Measurements from ENCODE around the gene DUOXA1.
"Not testable (repeated sequence)": the region's sequence is repeated elsewhere in the genome, so short reads cannot be mapped to it uniquely, and the experiment has no call there.

DUOXA1 gene

DNA sequence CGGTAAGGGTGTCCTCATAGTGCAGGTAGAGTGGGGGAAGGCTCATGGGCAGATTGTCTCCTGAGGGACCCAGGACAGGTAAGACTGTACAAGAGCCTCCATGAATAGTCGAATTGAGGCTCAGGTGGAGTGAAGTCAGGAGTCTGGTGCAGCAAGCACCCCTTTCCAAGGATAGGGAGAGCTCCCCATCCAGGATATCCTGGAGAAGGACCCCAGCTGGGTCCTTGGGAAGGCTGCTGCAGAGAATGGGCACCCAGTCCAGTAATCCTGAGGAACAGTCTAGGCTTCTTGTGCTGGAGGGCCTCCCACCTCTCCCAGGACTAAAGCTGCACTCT is 15.0 kb downstream of the DUOXA1 start:
- no peak overlapping the region for H3K27ac Mint-ChIP-seq
- DNase-seq (ENCODE audit: low spot score in 2 of 2) = no peak

GRCh38 chr15:45114076-45114750 is 15.5 kb downstream of the DUOXA1 start, which contains the start of the genes DUOX2 and DUOXA2:
Gene DUOX2, minus strand, starts transcription at chr15:45114172. Its CDS starts 761 bp downstream, at chr15:45113411.
Gene DUOXA2, plus strand, starts transcription at chr15:45114326. Its CDS starts 280 bp downstream, at chr15:45114606.
- Mint-ChIP-seq H3K4me1 (peaks cover 60% of the 10 kb centered on the region), H3K27ac (no peak within 1 kb of the TSS), H3K9me3 (no peaks in the 10 kb centered on the region), H3K4me3 (peak within 1 kb of the TSS; percentile 28), H3K36me3 (no peaks in the 10 kb centered on the region)
- ATAC-seq (no peak), DNase-seq (ENCODE audit: low spot score in 2 of 2) (no peak)

More for the DNA sequence above, 15.0 kb downstream of the DUOXA1 start:
- Mint-ChIP-seq H3K36me3 (no peaks in the 10 kb centered on the region), H3K9me3 (no peaks in the 10 kb centered on the region), H3K4me1 (peaks cover 60% of the 10 kb centered on the region), H3K4me3 (peak overlapping the region; percentile 7)
- no peak for ATAC-seq

DNA sequence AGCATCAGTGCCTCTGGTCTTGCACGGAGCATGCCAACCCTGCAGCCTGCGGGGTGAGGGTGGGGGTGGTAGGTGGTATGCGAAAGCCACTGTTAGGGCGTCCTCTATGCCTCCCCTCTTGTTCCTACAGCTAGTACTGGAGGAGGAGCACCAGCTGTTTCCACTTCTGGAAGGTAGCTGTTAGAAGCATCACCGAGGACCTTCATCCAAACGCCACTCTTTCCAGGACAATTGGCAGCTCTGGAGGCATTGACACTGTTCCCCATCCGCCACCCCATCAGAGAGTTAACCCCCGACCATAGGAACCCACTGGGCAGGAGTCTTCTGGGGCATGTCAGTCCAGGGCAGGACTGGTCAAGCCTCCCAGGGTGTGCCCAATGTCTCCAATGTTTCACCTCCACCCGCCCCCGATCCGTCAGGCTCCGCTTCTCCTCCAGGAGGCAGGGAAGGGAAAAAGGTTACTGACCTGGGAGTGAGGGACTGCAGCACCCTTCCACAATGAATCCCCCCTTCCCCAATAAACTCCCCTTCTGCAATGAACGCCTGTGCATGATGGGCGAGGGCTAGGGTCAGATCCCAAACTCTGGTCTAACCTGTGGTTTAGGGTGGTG is 16.2 kb downstream of the DUOXA1 start:
- H3K9me3 Mint-ChIP-seq = no peaks in the 10 kb centered on the region
- peak overlapping the region; percentile 7 for H3K4me3 Mint-ChIP-seq
- H3K4me1 Mint-ChIP-seq = peaks cover 60% of the 10 kb centered on the region
- ATAC-seq (no peak), DNase-seq (ENCODE audit: low spot score in 2 of 2) (no peak)
- no peaks in the 10 kb centered on the region for H3K36me3 Mint-ChIP-seq
- H3K27ac Mint-ChIP-seq = no peak overlapping the region

- DNase-seq (ENCODE audit: low spot score in 2 of 2) (no peak), ATAC-seq (no peak)
- Mint-ChIP-seq H3K27ac (no peak overlapping the region), H3K4me1 (peaks cover 53% of the 10 kb centered on the region), H3K9me3 (no peaks in the 10 kb centered on the region), H3K36me3 (no peaks in the 10 kb centered on the region), H3K4me3 (peak overlapping the region; percentile 28)
These were observed 16.9 kb downstream of the DUOXA1 start for GRCh38 chr15:45112591-45113379.

DNA sequence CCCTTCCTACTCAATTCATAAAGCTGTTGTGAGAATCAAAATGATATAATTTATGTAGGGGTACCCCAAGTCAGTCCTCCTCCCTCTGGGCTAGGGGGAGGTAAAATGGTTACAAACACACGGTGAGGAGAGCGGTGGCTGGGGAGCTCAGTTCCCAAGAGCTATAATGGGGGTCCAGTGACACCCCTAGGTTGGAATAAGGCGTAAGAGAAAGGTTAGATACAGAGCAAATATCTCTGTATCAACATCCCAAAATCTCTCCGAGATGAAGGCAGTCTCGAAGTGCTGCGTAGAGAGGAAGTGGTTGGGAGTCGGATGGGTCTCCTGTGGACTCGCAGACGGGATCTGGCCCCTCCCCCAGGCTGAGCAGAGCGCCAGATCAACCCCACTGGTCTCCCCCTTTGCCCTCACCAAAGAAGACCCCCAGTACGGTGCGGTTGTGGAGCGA is 17.5 kb downstream of the DUOXA1 start:
- Mint-ChIP-seq H3K4me1 (peaks cover 47% of the 10 kb centered on the region), H3K27ac (no peak overlapping the region), H3K36me3 (no peaks in the 10 kb centered on the region), H3K9me3 (no peaks in the 10 kb centered on the region), H3K4me3 (peak overlapping the region; percentile 28)
- DNase-seq (ENCODE audit: low spot score in 2 of 2) (no peak), ATAC-seq (no peak)

DNA sequence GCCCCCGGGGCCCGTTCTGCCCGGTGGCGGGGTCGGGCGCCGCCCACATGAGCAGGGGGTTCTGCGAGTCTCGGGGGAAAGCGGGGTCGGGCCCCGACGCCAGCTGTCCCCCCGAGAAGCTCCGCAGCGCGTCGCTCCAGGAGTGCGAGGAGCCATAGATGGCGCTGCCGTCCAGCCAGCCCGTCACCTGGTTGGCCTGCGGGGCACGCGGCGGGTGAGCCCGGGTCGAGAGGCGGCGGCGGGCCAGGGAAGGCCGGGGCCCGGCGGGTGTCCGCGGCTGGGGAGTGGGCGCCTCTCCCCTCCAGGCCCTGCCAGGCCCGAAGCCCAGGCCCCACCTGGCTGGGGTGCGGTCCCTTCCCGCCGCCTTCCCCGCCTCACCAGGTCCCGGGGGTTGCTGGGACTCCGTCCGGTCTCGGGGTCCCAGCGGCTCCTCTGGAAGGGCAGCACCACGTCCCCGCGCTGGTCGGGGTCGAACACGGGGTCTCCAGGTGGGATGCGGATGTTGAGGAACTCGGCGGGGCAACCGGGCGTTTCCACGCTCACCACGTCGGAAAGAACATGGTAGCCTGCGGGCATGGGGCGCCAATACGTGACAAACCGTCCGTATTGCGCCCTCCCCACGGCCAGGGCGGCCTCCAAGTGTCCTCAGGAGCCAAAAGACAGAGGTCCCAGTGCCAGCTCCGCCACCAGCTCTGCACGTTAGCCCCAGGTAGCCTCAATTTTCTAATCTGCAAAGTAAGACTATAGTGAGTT is 18.1 kb downstream of the DUOXA1 start:
- Mint-ChIP-seq H3K4me1 (peaks cover 43% of the 10 kb centered on the region), H3K9me3 (no peaks in the 10 kb centered on the region), H3K27ac (no peak overlapping the region), H3K36me3 (no peaks in the 10 kb centered on the region), H3K4me3 (peak overlapping the region; percentile 28)
- no peak for DNase-seq (ENCODE audit: low spot score in 2 of 2)
- no peak for ATAC-seq

GRCh38 chr15:45110256-45110820 is 19.3 kb downstream of the DUOXA1 start:
- no peak for DNase-seq (ENCODE audit: low spot score in 2 of 2)
- Mint-ChIP-seq H3K4me1 (peaks cover 35% of the 10 kb centered on the region), H3K27ac (no peak overlapping the region), H3K4me3 (no peak overlapping the region), H3K9me3 (no peaks in the 10 kb centered on the region), H3K36me3 (no peaks in the 10 kb centered on the region)
- no peak for ATAC-seq

DNA sequence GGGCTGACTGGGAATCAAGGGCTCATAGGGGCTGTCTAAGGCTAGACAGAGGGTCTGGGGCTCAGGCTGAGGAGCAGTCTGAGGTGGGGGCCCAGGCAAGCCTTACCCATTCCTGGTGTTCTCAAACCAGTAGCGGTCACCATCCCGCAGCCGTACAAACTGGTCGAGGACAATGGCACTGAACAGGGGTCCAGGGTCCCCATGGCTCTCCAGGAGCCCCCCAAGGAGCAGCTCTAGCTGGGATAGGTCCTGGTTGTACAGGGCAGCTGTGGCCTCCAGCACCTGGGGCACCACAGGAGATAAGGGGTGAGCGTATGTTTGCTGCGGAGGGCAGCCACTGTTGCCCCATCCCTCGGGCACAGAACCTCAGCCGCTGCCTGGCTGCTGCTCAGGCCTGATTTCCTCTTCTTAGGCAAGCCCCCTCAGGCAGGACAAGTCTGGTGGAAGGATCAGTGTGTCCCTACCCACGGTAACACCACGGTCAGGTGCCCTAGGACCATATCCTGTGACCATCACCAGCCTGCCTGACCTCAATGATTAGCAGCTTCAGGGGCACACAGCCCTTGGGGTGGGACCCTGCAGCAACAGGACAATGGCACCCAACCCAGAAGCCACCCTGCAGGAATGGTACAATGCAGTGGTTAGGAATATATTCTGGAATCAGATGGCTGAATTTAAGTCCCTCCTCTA is 21.6 kb downstream of the DUOXA1 start:
- no peak overlapping the region for H3K4me3 Mint-ChIP-seq
- peaks cover 15% of the 10 kb centered on the region for H3K4me1 Mint-ChIP-seq
- DNase-seq (ENCODE audit: low spot score in 2 of 2) (no peak), ATAC-seq (no peak)
- no peaks in the 10 kb centered on the region for H3K9me3 Mint-ChIP-seq
- H3K27ac Mint-ChIP-seq = no peak overlapping the region
- no peaks in the 10 kb centered on the region for H3K36me3 Mint-ChIP-seq

DNA sequence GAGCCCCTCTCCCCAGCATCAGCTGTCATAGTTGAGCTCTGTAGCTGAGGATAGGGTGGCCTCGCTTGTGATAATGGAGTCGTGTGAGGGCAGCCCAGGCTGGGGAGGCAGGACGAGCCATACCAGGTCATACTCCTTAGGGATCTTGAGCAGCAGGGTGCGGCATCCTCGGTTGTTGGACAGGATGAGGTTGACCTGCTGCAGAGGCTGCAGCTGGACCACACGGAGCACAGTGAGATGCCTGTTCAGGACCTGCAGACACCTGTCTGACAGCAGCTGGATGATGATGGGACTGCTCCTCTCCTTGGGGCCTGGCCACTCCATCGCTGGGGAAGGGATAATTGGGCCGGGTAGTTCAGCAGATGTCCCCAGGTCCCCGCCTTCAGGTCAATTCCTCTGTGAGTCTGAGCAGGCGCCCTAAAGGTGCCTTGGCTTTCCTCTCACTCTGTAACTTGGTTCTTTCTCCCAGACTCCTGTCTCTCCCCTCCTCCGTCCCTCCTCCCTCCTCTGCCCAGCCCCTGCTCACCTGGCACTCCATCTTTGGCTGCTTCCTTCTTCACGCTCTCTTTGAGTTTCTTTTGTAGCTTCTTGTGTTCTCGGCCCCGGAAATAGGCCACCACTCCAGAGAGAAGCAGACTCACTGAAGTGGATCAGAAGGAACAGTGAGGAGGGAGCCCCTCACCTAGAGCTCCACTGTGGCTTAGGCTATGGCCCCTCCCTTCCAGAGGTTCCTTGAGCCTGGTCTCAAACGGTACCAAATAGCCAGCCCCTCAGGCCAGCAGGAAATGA is 23.5 kb downstream of the DUOXA1 start:
- H3K27ac Mint-ChIP-seq = no peak overlapping the region
- no peaks in the 10 kb centered on the region for H3K9me3 Mint-ChIP-seq
- no peak for DNase-seq (ENCODE audit: low spot score in 2 of 2)
- no peaks in the 10 kb centered on the region for H3K4me1 Mint-ChIP-seq
- no peaks in the 10 kb centered on the region for H3K36me3 Mint-ChIP-seq
- peak; percentile 19 for ATAC-seq
- H3K4me3 Mint-ChIP-seq = no peak overlapping the region

GRCh38 chr15:45105586-45105985 is 24.1 kb downstream of the DUOXA1 start:
- H3K36me3 Mint-ChIP-seq = no peaks in the 10 kb centered on the region
- no peak overlapping the region for H3K4me3 Mint-ChIP-seq
- no peaks in the 10 kb centered on the region for H3K4me1 Mint-ChIP-seq
- ATAC-seq (no peak), DNase-seq (ENCODE audit: low spot score in 2 of 2) (no peak)
- H3K27ac Mint-ChIP-seq = no peak overlapping the region
- no peaks in the 10 kb centered on the region for H3K9me3 Mint-ChIP-seq

- ATAC-seq; H3K27ac Mint-ChIP-seq; H3K36me3 Mint-ChIP-seq; H3K4me3 Mint-ChIP-seq; H3K4me1 Mint-ChIP-seq; DNase-seq (ENCODE audit: low spot score in 2 of 2); H3K9me3 Mint-ChIP-seq: not testable (repeated sequence)
These were observed 25.5 kb downstream of the DUOXA1 start for GRCh38 chr15:45104170-45104569.

DNA sequence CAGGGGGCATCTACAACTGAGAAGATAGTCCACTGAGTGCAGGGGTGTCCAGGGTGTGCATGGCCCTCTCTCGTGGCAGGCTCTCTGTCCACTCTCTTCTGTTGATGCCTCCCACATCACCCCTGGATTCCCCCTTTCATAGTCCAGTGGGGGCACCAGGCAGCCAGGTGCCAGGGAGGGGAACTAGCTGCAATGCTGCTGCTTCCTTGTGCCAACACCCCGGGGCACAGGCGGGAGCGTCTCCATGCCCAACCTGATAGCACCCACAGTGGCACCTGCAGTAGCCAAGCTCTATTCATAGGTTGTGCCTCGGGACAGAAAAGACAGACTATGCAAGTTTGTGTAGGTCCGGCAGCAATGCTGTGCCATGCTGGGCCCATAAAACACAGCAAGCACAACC is 27.5 kb downstream of the DUOXA1 start:
- Mint-ChIP-seq H3K9me3 (no peaks in the 10 kb centered on the region), H3K4me3 (no peak overlapping the region), H3K27ac (no peak overlapping the region), H3K4me1 (no peaks in the 10 kb centered on the region), H3K36me3 (no peaks in the 10 kb centered on the region)
- ATAC-seq (no peak), DNase-seq (ENCODE audit: low spot score in 2 of 2) (no peak)

DNA sequence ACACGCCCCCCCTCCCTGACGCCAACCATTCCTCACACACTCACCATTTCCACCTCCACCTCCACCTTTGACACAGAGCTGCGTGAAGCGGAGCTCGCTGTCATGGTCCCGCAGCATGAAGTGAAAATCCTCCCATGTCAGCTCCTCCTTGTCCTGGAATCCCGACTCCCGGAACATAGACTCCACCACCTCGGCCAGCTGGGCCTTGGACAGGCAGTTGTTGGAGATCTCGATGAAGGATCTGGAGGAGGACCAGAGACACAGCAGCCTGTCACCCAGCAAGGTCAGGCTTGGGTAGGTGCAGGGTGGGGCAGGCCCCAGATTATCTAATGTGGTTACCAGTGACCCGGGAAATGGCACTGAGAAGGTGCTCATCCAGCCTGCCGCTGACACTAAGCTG is 27.9 kb downstream of the DUOXA1 start:
- Mint-ChIP-seq H3K36me3 (no peaks in the 10 kb centered on the region), H3K4me1 (no peaks in the 10 kb centered on the region), H3K9me3 (no peaks in the 10 kb centered on the region), H3K4me3 (no peak overlapping the region), H3K27ac (no peak overlapping the region)
- DNase-seq (ENCODE audit: low spot score in 2 of 2) (no peak), ATAC-seq (no peak)
